Measurements from ENCODE around the gene ADAMTSL1. TPM values are rescaled to one million over a fixed set of nuclear protein-coding genes. Genes with fewer than 3 reads are reported as not detected.
A peak's percentile ranks its signal among the peaks of the same experiment; 100 is the strongest.

ADAMTSL1 gene
- total and polyA plus RNA-seq, 9 of the 15 experiments (the other 6 are each of a cell fraction or from before 2014, with no cell fraction given), result 0.01 TPM; not detected in 8

DNA sequence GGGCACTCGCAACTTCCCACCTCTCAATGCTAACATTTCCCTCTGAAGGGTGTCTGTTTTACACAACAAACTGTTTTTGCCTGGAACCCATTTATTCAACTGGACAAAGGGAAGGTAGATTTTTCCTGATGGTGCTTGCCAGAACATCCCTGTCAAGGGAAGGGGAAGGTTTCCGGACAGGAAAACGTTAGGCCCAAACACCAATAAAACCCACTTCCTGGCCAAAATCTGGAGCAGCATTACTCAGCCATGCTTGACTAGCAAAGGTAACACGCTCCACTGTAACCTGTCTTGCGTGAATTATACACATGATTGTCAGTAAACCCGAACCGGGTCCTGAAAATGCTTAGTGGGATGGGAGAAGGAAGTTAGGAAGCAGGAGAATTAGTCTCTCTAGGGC lies 468.8 kb downstream of the ADAMTSL1 start:
- no peak for FAIRE-seq

DNA sequence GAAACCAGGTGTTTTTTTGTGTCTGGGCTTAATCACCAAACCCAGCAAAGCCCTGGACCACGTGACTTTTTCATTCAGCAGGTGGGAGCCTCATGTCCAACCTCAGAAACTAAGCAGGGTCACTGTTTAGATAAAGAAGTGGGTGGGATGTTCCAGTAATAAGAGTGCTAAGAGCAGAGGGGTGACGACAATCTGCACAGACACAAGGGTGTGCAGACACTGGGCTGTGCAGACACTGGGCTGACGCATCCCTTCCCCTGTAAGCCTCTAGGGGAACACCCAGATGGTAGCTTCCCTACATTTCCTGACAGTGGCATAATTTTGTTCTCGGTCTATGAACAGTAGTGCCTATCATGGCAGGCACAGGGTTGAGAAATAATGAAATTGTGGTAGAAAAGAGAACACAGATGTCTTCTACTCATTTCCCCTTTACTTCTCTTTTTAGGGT lies 474.0 kb downstream of the ADAMTSL1 start:
- H3K4me3 ChIP-seq, result no peak overlapping the region
- H3K27me3 ChIP-seq (ENCODE audit: control insufficient read depth in 2 of 2, insufficient read depth in 2 of 2, low read length in 2 of 2), result no peaks in the 10 kb centered on the region
- in situ Hi-C loops (cut with MboI), result no loop called here
- ChIA-PET CTCF (ENCODE audit: low intra/inter-chr PET ratio) (no interaction called here), POLR2A (no interaction called here)
- WGBS (ENCODE audit: insufficient coverage, low coverage, missing lambda C conversion rate), result 4% methylated on average over 4 of the region's 4 CpGs
- FAIRE-seq, result no peak
- ATAC-seq, result peak; percentile 49; the same call in 1 of the 3 replicates
- intact Hi-C loops (cut with micrococcal nuclease), result no loop called here
- no peaks in the 10 kb centered on the region for H3K9me1 ChIP-seq (ENCODE audit: control insufficient read depth, insufficient read depth, low read length)
- no peaks in the 10 kb centered on the region for H3K79me2 ChIP-seq (ENCODE audit: control insufficient read depth, insufficient read depth, low read length)
- no peaks in the 10 kb centered on the region for H3K4me1 ChIP-seq (replicated peaks in 1 of 2; ENCODE audit: control insufficient read depth in 2 of 2, insufficient read depth in 2 of 2, low read length in 2 of 2)
- no peaks in the 10 kb centered on the region for H3K36me3 ChIP-seq (ENCODE audit: control insufficient read depth, insufficient read depth, low read length)
- DNase-seq (ENCODE audit: extremely low read depth in 1 of 4, low spot score in 3 of 4), result no peak
- no TSS peak for BruUV-seq (replicated peaks)
- no peaks in the 10 kb centered on the region for H4K20me1 ChIP-seq (replicated peaks; ENCODE audit: control insufficient read depth, insufficient read depth, low read length)
- H2AFZ ChIP-seq (ENCODE audit: low read depth, low read length), result no peak overlapping the region
- no peak overlapping the region for H3K4me2 ChIP-seq (ENCODE audit: insufficient read depth, low read length)
- H3K9me3 ChIP-seq (replicated peaks; ENCODE audit: control insufficient read depth, insufficient read depth, low read depth, low read length), result no peaks in the 10 kb centered on the region
- no peak overlapping the region for H3K9ac ChIP-seq (ENCODE audit: insufficient read depth in 1 of 2, low read depth in 2 of 2, low read length in 2 of 2)
- no peak overlapping the region for H3K27ac ChIP-seq (ENCODE audit: extremely low read depth, low read depth, low read length)
- TF ChIP-seq RB1 (IDR thresholded peaks at IDR 0.05; ENCODE audit: low read depth), result no peak
- TF ChIP-seq, protein P1, sequence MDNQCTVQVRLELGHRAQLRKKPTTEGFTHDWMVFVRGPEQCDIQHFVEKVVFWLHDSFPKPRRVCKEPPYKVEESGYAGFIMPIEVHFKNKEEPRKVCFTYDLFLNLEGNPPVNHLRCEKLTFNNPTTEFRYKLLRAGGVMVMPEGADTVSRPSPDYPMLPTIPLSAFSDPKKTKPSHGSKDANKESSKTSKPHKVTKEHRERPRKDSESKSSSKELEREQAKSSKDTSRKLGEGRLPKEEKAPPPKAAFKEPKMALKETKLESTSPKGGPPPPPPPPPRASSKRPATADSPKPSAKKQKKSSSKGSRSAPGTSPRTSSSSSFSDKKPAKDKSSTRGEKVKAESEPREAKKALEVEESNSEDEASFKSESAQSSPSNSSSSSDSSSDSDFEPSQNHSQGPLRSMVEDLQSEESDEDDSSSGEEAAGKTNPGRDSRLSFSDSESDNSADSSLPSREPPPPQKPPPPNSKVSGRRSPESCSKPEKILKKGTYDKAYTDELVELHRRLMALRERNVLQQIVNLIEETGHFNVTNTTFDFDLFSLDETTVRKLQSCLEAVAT (IDR thresholded peaks at IDR 0.05), result no peak
- no peak for TF ChIP-seq JUND (IDR thresholded peaks at IDR 0.05; ENCODE audit: borderline replicate concordance, low read depth, low read length)
- TF ChIP-seq JUND (tag; IDR thresholded peaks at IDR 0.05; ENCODE audit: borderline replicate concordance, low read depth, low read length), result no peak
- TF ChIP-seq REST (IDR thresholded peaks at IDR 0.05; ENCODE audit: borderline replicate concordance), result no peak
- TF ChIP-seq REST (CRISPR knock-in tag; IDR thresholded peaks at IDR 0.05; ENCODE audit: low read depth), result no peak

More for the DNA sequence above, 468.8 kb downstream of the ADAMTSL1 start:
- Histone ChIP-seq H3K36me3 (ENCODE audit: control insufficient read depth, insufficient read depth, low read length) (no peaks in the 10 kb centered on the region), H2AFZ (ENCODE audit: low read depth, low read length) (no peak overlapping the region), H3K9me3 (replicated peaks; ENCODE audit: control insufficient read depth, insufficient read depth, low read depth, low read length) (no peaks in the 10 kb centered on the region), H3K4me2 (ENCODE audit: insufficient read depth, low read length) (no peak overlapping the region), H3K27ac (ENCODE audit: extremely low read depth, low read depth, low read length) (no peak overlapping the region), H3K9me1 (ENCODE audit: control insufficient read depth, insufficient read depth, low read length) (no peaks in the 10 kb centered on the region), H3K9ac (ENCODE audit: insufficient read depth in 1 of 2, low read depth in 2 of 2, low read length in 2 of 2) (no peak overlapping the region), H3K79me2 (ENCODE audit: control insufficient read depth, insufficient read depth, low read length) (no peaks in the 10 kb centered on the region), H3K27me3 (ENCODE audit: control insufficient read depth in 2 of 2, insufficient read depth in 2 of 2, low read length in 2 of 2) (no peaks in the 10 kb centered on the region), H3K4me3 (no peak overlapping the region), H4K20me1 (replicated peaks; ENCODE audit: control insufficient read depth, insufficient read depth, low read length) (no peaks in the 10 kb centered on the region), H3K4me1 (replicated peaks in 1 of 2; ENCODE audit: control insufficient read depth in 2 of 2, insufficient read depth in 2 of 2, low read length in 2 of 2) (peaks cover 0 to 4% of the 10 kb centered on the region in 2 experiments; a peak in 2 of 5 replicates)
- no TSS peak for BruUV-seq (replicated peaks)
- ChIA-PET POLR2A (no interaction called here), CTCF (ENCODE audit: low intra/inter-chr PET ratio) (no interaction called here)
- in situ Hi-C loops (cut with MboI), result no loop called here
- DNase-seq (ENCODE audit: extremely low read depth in 1 of 4, low spot score in 3 of 4) (no peak), ATAC-seq (no peak)
- WGBS (ENCODE audit: insufficient coverage, low coverage, missing lambda C conversion rate), result 0% methylated on average over 6 of the region's 7 CpGs
- intact Hi-C loops (cut with micrococcal nuclease), result no loop called here
- TF ChIP-seq PHTF2 (CRISPR knock-in tag; IDR thresholded peaks at IDR 0.05), result no peak

Data from K562 (cell line).